Left kidney (tissue), 2 donors: ENCODE data around the gene FNDC3A. TPM values are rescaled to one million over a fixed set of nuclear protein-coding genes. Genes with fewer than 3 reads are reported as not detected.

ENCODE experiments used
- DNase-seq: peaks from one replicate; pipeline ENCODE4 v3.0.0-alpha.2; 2013
- polyA plus RNA-seq: library from polyadenylated mRNA; unstranded; fragments of 120-200 nt; gene quantifications from one replicate; pipeline ENCODE4 v1.2.1, GENCODE V29; 2013; ENCODE audit not compliant: insufficient read length

Gene FNDC3A
- polyA plus RNA-seq, 1 donor = 103 TPM

DNA sequence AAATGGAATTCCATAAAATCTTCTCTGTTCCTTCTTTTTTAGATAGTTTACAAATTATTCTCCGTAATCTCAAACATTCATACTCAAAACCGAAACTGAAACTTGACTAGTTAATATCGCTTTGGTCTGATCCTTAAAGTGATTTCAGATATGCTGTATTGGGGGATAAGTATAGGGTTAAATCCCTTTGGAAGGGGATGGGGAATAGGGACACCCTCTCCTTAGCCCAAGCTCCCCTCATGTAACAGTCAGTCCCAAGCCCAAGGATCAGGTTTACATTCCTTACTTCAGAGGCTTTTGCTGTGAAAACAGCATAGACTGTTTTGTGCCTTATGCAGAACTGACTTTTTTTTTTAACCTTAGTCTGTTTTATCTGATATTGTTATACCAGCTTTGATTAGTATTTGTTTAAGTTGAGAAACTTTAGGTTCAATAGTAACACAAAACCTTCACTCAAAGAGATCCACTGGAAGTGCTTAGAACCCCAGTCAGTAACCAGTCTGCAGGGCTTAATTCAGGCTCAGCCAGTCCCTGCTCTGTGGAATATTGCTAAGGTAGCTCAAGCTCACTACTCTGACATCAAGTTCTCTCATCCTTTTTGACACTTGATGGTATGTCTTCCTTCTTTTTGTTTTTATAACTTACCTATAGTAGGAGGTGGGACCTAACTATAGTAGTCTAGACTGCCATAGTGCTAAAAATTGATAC, 282.5 kb downstream of the FNDC3A start:
- no peak for DNase-seq

Other genes with a start within 250 kb of the FNDC3A start
- gene MLNR, start 244.4 kb downstream of the FNDC3A start, polyA plus RNA-seq = 0.15 TPM